Measurements from ENCODE around the gene ENOX1.

GRCh38 chr13:43335764-43336163 is 451.0 kb downstream of the ENOX1 start:
- TF ChIP-seq CTCF (optimal IDR thresholded peaks at IDR 0.05 in 1 of 3, IDR thresholded peaks at IDR 0.05 in 1 of 3, conservative IDR thresholded peaks at IDR 0.05 in 1 of 3; ENCODE audit: extremely low read depth in 1 of 3, insufficient read depth in 2 of 3, low read length in 3 of 3) (no peak), EZH2 (IDR thresholded peaks at IDR 0.05; ENCODE audit: low read length) (no peak)

Measured in keratinocyte (primary cell).